ENCODE results near the gene ITIH1.

ITIH1 gene

DNA sequence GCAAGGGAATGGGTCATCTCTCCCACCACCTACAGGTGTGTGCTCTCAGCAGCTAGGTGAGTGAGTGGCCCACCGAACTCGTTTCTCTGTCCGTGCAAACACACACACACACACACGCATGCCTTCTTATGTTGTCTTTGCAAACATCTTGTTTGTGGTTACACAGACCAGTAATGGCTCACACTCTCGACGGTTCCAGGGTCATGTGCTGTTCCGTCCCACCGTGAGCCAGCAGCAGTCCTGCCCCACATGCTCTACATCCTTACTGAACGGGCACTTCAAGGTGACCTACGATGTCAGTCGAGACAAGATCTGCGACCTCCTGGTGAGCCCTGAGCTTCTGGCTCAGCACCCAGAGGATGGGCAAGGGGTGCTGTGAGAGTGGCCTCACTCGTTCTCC lies 4.3 kb downstream of the ITIH1 start:
- peak; percentile 35 for DNase-seq (ENCODE audit: low read depth)
- TF ChIP-seq, protein P1, sequence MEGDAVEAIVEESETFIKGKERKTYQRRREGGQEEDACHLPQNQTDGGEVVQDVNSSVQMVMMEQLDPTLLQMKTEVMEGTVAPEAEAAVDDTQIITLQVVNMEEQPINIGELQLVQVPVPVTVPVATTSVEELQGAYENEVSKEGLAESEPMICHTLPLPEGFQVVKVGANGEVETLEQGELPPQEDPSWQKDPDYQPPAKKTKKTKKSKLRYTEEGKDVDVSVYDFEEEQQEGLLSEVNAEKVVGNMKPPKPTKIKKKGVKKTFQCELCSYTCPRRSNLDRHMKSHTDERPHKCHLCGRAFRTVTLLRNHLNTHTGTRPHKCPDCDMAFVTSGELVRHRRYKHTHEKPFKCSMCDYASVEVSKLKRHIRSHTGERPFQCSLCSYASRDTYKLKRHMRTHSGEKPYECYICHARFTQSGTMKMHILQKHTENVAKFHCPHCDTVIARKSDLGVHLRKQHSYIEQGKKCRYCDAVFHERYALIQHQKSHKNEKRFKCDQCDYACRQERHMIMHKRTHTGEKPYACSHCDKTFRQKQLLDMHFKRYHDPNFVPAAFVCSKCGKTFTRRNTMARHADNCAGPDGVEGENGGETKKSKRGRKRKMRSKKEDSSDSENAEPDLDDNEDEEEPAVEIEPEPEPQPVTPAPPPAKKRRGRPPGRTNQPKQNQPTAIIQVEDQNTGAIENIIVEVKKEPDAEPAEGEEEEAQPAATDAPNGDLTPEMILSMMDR (IDR thresholded peaks at IDR 0.05; ENCODE audit: insufficient read depth, low read depth, low read length, missing control alignments), result no peak
- H3K4me3 ChIP-seq (ENCODE audit: low read depth, low read length), result no peak overlapping the region

DNA sequence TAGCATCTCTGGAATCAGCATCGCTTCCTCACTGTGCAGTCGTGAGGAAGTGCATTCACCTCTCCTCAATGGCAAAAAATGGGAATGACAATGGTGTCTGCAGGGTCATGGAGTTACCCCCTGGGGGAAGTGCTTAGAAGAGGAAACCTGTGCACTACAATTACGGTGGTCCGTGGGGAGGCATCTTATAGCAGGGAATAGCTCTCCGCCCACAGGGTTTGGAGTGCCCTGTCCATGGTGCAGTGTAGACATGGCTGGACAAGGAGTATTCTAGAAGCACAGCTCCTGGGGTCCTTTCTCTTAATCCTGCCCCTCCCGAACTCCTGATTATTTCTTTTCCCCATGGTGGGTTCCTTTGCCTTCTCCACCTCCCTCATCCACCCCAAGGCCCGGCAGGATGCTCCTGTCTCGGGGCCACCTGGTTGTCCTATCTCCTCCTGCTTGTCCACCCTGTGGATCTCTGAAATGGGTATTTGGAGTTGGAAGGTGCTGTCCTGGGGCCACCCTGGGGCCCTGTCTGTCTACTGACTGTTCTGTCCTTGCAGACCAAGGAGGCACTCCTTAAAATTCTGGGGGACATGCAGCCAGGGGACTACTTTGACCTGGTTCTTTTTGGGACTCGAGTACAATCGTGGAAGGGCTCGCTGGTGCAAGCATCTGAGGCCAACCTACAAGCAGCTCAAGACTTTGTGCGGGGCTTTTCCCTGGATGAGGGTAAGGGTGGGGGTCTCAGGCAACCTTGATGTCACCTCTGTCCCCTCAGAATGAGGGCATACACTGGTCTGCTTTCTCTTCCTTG lies 5.2 kb downstream of the ITIH1 start:
- TF ChIP-seq, protein P1 (IDR thresholded peaks at IDR 0.05; ENCODE audit: insufficient read depth, low read depth, low read length, missing control alignments), result no peak
- DNase-seq (ENCODE audit: low read depth), result no peak
- H3K4me3 ChIP-seq (ENCODE audit: low read depth, low read length), result no peak overlapping the region

- no peak for DNase-seq (ENCODE audit: low read depth)
- H3K4me3 ChIP-seq (ENCODE audit: low read depth, low read length), result no peak overlapping the region
Observed at GRCh38 chr3:52783211-52783555, 5.8 kb downstream of the ITIH1 start.

DNA sequence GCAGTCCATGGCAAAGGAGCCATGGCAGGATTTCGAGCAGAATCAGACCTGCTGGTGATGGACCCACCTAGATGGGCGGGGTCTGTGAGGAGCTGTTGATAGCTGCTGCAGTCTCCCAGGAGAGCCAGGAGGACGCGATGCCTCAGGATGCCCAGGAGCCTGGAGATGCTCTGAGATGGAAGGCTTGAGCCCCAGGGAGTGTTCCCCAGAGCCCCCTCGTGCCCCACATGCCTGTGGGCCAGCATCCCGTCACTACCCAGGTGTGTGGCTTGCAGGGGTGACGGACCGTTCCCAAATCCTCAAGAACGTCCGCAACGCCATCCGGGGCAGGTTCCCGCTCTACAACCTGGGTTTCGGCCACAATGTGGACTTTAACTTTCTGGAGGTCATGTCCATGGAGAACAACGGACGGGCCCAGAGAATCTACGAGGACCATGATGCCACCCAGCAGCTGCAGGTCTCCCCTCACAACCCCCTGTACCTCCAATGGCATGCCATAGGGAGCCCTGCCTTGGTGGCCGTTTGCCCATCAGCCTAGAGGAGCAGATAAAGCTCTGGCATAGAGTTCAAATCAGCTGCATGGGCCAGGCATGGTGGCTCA lies 6.7 kb downstream of the ITIH1 start:
- DNase-seq (ENCODE audit: low read depth), result no peak
- TF ChIP-seq, protein P1 (IDR thresholded peaks at IDR 0.05; ENCODE audit: insufficient read depth, low read depth, low read length, missing control alignments), result no peak
- no peak overlapping the region for H3K4me3 ChIP-seq (ENCODE audit: low read depth, low read length)

More at GRCh38 chr3:52783211-52783555, 5.8 kb downstream of the ITIH1 start:
- TF ChIP-seq, protein P1 (IDR thresholded peaks at IDR 0.05; ENCODE audit: insufficient read depth, low read depth, low read length, missing control alignments), result no peak

- TF ChIP-seq, protein P1 (IDR thresholded peaks at IDR 0.05; ENCODE audit: insufficient read depth, low read depth, low read length, missing control alignments), result no peak
- H3K4me3 ChIP-seq (ENCODE audit: low read depth, low read length), result no peak overlapping the region
- no peak for DNase-seq (ENCODE audit: low read depth)
Observed at GRCh38 chr3:52784931-52785590, 7.7 kb downstream of the ITIH1 start.

- no peak overlapping the region for H3K4me3 ChIP-seq (ENCODE audit: low read depth, low read length)
- DNase-seq (ENCODE audit: low read depth), result no peak
- TF ChIP-seq, protein P1 (IDR thresholded peaks at IDR 0.05; ENCODE audit: insufficient read depth, low read depth, low read length, missing control alignments), result no peak
Observed at GRCh38 chr3:52786330-52787215, 9.2 kb downstream of the ITIH1 start.
